ENCODE data around the gene RTN4.
"Not testable (repeated sequence)": the region's sequence is repeated elsewhere in the genome, so short reads cannot be mapped to it uniquely, and the experiment has no call there.

RTN4 gene

DNA sequence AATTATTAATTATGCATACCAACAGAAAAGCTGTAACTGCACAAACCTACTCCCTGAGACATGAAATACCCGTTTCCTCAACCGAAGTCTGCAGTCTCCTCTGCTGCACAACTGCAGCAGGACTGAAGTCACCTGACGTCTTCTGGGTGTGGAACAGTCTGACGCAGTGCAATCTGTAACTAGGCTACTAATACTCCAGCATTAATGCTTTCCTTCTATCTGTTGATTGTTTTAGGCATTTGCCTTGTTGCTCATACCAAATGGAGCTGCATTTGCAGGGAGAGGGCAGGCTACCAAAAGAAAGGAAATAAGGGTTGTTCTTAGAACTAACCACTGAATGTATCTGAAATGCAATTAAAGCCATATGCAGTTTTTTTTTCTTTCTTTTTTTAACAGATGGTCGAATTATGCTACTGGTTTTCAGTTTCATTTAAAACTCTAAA lies 40.1 kb downstream of the RTN4 start:
- DNase-seq (ENCODE audit: low spot score) = peak; percentile 77

DNA sequence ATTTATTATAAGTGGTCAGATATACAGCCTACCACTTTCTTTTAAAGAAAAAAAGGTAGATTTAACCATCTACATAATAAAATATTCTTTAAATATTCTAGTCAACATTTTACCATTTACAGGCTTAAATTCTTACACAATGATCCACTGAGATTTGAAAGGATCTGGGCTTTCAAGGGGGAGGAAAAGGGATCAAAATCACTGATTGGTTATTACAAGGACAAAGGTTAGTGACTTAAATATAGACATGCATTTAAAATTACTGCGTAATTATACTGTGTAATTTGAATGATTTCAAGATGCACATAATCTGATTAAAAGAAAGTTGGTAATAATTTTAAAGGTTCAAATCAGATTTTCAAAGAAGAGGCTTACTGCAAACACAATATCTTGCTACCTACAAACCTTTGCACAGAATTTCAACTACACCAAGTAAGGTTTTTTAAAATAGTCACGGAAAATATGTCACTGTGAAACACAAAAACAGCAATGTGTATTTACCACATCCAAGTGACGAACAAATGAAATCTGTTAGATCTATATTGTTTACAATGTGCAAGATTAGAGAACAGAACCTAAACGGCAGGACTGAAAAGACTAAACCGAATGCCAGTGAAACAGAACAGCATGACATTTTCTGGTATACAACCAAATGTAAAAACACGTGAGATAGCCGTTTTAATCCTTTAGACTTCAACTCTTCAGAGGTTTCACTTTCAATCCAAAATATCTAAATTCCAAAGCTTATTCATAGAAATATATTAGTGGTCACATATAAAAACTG lies 40.8 kb downstream of the RTN4 start:
- DNase-seq (ENCODE audit: low spot score) = no peak

DNA sequence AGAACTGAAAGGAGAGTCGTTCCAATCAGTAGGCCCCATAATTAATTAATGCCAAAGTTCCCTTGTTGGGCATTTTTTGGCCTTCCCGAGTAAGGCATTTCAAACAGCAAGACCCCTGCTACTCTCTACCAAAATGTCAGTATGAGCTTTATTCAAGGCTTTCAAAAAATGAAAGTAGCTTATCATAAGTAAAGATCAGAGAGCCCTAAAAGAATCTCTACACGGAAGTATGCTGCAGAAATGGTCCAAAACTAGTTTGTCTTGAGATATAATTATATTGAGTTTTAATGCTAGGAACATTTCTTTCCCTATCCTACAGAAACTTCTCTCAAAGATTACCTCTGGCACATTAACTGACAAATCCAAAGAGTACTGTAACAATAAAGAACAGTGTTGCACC lies 43.9 kb downstream of the RTN4 start:
- no peak for DNase-seq (ENCODE audit: low spot score)

DNA sequence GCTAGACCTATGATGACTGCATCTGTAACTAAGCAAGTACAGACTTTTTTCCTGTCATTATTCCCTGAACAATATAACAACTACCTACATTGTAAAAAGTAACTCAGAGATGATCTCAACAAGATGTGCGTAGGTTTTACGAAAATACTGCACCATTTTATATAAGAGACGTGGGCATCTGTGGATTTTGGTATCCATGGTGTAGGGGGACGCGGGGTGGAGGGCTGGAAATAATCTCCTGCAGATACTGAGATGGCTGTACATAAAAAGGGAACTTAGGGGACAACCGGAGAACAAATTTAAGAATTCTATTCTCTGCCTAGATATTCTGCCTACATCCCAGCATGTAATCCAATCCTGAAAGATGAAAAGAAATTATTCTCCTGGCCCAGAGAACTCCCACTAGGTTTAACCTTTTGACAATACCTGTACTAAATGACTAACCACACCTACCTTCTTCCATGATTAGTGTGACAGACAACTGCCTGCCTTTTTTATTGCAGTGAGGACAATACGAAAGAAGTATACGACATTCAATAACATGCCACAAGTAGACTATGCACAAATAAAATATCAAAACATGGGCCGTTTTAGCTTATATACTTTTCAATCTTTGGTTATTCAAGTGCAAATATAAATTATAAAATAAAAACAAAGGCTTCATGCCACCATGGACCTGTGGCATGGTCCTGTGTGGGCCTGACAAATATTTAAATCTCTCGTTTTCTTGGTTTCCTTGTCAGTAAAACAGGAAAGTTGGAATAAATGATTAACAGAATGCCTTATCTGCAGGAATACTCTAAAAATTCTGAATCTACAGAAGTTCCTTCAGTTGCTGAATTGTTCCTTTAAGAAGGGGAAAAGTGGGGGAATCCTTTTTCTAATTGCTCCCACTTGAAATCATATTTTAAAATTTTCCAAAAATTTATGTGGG lies 46.3 kb downstream of the RTN4 start:
- DNase-seq (ENCODE audit: low spot score) = no peak

DNA sequence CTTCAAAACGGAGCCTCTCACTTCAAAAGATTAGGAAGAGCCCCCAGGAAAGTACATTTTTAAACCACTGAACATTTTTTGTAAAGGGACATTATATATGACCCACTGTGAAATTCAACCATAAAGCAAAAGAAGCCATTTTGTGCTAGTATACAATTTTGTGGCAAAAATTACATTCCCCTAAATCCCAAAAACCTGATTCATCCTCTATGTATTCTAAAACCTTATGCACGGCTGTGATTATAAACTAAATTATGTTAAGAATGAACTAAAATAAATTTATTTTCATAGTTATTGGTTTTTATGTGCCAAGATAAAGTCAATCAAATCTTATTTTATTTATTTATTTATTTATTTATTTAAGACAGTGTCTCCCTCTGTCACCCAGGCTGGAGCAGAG lies 48.5 kb downstream of the RTN4 start:
- DNase-seq (ENCODE audit: low spot score) = no peak

DNA sequence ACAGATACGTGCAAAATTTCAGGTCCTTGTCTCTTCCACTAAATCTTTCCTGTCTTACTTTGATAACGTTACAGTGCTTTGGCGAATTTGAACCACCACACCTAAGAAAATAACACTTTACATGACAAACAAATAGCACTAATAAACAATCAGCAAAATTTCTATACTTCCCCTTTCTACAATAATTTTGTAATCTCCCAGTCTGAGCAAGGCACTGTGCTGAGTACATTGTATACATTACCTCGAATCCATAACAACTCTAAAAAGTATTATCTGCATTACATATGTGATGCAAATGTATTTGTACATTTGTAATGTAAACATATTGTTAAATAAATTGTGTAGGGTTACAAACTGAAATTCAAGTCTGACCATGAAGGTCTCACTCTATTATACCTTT lies 49.9 kb downstream of the RTN4 start:
- DNase-seq (ENCODE audit: low spot score) = no peak

DNA sequence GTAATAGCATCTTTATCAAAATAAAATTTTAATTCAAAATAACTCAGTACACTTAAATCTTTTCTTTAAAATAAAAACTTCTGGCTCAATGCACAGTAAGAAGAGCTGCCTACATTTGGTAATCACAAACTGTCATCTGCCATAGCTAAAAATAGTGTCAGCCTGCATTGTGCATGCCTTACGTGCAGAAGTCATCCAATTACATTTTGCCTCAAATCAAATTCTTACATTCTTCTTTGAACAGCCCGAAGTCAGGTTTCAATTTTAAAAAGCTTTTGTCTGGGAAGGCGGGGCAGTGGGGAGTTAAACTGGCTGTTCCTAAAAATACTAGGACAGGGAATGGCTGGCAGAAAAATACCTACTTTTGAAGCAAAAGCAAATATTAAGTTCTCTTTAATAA lies 51.1 kb downstream of the RTN4 start:
- DNase-seq (ENCODE audit: low spot score) = no peak

DNA sequence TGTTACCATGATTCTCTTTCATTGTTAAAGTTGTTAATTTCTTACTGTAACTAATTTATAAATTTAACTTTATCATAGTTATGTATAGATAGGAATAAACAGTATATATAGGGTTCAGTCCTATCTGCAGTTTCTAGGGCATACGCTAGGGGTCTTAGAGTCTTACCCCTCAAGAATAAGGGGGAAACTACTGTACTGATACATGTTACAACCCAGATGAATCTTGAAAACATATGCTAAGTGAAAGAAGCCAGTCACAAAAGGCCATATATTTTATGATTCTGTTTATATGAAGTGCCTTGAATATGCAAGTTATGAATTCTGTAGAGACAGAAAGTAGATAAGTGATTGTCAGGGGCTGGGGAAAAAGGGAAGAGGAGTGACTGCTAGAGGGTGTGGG lies 52.4 kb downstream of the RTN4 start:
- no peak for DNase-seq (ENCODE audit: low spot score)

DNA sequence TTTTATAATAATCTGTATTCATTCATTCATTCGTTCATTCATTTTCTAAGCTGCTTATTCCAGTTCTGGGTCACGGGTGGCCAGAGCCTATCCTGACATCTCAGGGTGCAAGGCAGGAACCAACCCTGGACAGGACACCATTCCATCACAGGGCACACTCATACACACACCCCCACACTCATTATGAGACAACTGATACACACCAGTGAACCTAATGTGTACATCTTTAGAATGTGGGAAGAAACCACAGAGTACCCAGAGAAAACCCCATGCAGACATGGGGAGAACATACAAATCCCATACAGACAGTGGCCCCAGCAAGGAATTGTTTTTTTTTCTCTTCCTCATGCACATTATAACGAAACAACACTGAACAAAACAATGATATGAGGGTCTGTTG lies 54.7 kb downstream of the RTN4 start:
- DNase-seq (ENCODE audit: low spot score) = no peak

DNA sequence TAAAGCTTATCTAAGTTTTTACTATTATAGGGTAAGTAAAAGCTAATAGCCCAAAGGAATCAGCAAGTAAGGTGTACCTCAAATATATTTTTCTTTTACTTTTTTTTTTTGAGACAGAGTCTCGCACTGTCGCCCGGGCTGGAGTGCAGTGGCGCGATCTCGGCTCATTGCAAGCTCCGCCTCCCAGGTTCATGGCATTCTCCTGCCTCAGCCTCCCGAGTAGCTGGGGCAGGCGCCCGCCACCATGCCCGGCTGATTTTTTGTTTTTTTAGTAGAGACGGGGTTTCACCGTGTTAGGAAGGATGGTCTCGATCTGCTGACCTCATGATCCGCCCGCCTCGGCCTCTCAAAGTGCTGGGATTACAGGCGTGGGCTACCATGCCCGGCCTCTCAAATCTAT lies 59.6 kb downstream of the RTN4 start:
- DNase-seq (ENCODE audit: low spot score) = not testable (repeated sequence)

DNA sequence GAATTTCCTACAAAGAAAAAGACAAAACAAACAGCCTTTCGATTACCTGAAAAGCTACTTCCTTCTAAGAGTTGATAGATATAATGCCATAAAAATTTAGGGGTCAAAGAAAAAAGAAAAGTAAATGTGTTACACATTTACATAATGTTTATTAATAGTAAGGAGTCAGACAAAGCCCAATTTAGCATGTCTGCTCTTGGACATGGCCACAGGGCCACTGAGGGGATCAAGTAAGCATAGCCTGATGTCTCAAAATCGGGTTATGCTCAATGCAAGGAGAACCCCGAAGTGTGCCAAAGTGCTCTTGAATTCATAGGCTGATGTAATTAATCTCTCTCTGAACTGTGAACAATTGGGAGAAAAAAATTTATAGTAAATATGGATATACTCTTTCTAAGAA lies 61.6 kb downstream of the RTN4 start:
- DNase-seq (ENCODE audit: low spot score) = no peak

DNA sequence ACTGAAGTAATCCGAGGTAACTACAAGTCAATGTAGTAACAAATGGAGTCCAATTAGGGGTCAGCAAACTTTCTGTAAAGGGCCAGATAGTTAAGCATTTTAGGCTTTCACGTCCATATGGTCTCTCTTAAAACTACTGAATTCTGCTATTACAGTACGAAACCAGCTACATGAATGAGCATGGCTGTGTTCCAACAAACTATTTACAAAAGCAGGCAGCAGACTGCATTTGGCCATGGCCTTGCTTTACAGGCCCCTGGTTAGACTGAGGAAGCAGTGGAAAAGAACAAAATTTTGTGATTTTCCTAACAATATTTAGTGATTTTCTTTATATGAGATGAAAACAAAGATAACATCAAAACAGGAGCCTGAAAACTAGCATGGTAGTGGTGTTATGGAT lies 64.0 kb downstream of the RTN4 start:
- DNase-seq (ENCODE audit: low spot score) = no peak

DNA sequence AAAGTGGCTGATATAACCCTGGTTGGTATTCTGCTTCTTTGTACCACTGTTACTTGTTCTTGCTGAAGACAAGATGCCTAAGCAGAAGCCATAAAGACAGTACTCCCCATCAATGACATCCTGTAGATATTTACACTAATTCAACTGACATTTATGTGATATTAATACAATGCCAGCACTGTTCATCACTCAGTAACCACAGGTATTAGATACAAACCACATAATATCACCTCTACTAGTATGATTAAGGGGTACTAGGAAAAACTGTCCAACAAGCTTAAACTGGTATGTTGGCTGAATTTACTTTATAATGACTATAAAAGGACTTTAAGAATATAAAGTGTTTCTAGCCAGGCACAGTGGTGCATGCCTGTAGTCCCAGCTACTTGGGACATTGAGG lies 65.8 kb downstream of the RTN4 start:
- peak; percentile 56 for DNase-seq (ENCODE audit: low spot score)

DNA sequence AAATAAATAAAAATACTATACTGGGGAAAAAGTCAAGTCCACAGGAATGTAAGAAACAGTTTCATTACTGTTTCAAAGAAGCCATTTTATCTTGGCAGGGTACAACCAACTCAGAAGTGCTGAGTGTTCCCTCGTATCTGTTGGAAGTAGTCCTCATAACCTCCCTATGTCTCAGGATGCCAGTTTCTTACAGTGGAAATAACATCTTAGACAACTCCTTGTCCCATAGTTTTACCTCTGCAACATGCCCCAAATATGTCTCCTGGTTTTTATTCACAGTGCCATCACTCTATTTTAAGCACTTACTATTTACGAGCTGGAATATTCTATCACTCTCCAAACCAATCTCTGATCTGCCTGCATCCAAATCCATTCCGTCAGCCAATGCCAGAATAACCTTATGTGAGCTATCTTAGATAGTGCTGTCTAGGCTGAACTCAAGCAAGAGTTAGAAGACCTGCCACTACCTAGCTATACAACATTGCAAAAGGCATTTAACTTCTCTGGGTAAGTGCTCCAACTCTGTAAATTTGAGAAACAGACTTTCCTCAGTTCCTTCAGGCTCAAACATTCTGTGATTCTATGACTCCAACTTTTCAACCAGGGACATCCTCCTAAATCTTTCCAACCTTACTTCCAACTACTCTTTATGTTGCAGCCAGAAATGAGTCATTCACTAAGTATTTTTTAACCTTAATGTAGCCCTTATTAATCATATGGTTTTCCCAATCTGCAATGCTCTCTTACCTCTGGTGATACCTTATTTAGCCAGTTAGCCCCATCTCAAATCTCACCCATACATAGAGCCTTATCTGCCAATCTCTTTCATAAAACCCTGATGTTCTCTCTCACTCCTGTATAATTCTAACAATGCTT lies 66.7 kb downstream of the RTN4 start:
- DNase-seq (ENCODE audit: low spot score) = peak; percentile 58

DNA sequence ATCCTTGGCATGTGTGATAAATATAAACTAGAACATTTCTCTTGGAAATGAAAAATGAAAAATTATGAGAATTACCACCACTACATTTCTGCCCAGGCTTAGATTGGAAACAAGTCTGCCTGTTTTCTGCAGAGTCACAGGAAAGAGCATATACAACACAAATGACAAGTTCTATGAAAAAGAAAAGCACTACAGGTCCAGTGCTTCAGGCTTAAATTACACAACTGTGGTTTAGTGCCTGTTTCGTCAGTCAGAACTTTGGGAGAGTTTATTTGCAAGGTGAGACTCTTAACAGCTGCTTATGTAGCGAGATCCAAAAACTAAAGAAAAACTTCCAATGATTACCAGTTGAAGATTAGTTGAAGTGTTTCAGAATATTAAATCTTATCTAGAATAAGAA lies 68.9 kb downstream of the RTN4 start:
- DNase-seq (ENCODE audit: low spot score) = no peak

DNA sequence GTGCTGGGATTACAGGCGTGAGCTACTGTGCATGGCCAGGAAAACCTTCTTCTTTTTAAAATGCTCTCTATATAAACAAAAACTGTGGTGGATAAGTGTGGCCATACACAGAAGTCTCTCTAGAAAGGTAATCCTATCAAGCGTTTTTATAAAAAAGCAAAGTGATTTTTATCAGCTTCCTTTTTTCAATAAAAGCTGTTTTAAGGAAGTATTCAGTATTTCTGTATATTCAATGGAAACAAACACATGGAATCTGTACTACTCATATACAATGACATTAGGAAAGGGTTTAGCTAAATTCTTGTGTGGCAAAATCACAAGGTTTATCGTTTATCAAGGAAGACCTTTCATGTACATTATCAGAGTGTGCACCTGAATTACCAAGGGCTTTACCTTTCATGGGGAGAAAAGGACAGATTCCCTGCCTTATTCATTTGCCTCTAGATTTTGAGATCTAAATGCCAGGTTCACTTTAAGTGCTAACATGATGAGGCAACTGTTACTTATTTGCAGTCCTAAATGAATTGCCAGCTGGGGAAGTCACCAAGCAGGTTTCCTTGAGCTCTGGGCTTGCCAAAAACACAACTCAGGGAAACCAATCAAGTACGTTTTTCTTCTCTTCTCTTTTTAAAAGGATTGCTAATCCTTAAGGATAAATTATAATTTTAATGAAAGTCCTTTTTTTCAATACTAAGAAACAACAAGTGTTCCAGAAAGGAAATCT lies 70.8 kb downstream of the RTN4 start:
- DNase-seq (ENCODE audit: low spot score) = no peak

DNA sequence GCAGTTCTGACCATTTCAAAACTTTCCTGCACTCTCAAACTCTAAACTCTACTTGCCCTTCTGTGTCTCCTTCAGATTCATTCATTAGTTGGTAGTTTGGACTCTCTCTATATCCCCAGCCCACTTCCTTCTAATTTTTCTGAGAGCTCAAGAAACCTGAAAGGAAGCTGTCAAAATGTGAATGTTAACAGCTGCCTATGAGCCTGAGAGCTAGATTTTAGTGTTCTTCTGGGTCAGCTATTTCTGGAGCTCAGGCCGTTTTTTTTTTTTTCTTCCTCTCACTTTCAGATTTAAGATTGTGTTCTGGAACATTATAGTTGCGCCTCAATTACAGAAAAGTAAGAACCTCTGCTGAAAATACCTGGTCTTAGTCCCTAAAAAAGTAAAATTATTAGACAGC lies 73.1 kb downstream of the RTN4 start:
- DNase-seq (ENCODE audit: low spot score) = no peak

DNA sequence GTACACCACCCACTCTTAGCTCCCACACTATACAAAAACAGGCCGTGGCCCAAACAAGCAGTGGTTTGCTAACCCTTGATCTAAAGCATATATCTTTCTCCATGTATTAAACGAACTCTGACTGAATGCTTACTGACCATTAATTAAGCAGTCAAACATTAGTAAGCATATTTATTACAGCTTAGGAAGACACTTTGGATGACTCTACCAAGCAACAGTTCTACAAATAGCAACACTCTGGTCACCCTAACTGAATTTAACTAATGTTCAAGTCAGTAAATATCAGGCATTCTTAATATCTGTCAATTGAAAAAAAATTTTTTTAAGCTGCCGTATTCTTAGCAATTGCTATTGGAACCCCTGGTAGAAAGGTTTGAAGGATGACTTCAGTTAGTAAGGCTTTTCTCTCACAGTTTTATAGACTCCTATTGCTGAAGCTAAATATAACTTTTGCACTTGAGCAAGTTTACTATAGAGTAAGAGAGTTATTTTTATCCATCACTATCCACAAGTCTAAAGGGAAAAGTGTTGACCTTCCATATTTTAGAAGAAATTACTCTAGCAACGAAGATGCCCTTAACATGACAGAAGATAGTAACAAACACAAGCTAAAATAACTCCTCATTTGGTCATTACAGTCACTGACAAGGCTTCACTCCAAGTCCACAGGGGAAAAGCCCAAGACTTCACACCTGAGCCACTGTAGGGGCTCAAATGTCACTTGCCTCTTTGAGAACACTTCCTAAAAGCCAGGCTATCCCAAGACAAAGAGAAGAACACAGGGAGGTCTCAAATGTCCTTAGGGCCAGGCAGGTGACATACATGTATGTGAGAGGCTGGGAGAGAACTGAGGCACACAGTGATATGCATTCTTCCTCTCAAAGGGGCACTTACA lies 74.4 kb downstream of the RTN4 start:
- DNase-seq (ENCODE audit: low spot score) = no peak

DNA sequence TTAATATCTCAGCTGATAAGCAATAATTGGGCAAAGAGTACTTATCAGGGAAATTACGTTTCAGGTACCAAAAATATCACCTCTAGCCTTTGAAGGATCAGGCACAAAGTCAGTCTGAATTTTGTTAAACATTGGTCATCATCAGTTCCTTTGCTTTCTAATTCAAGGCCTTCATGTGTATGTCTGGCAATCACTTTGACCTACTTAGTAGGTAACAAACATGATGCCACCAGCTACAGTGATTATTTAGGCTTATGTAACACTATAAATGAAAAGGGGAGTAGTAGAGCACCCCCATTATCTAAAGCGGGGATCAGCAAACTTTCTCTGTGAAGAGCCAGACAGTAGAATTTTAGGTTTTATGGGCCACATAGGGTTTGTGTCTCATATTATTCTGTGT lies 75.1 kb downstream of the RTN4 start:
- no peak for DNase-seq (ENCODE audit: low spot score)

DNA sequence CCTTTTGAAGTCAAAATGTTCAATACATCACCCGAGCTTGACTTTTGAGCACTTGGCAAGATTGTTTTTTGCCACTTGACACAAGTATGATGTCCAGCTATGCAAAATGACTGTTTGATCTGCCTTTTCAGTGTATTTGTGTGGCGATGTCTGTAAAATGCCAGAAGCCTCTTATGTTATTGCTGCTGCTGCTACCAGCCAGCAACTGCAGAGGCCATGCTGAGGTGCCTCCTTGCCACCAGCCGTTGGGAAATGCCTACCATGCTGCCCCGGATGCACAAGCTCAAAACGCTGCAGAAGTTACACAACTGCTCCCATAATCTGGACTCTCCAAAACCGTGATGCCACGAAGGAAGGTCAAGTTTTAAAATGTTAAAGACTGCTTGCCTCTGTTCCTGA lies 80.3 kb downstream of the RTN4 start:
- no peak for DNase-seq (ENCODE audit: low spot score)

All from COLO829 (cell line).